Lung (tissue), 12 donors: ENCODE measurements around the gene SLC46A1. TPM values are rescaled to one million over a fixed set of nuclear protein-coding genes. Genes with fewer than 3 reads are reported as not detected.

Source experiments
- ATAC-seq: fragments of 200-7000 bp; cut with Tn5 transposase; one replicate; pipeline ENCODE4 v1.9.1; 2020; ENCODE audit warnings: moderate number of reproducible peaks; ENCODE audit not compliant: insufficient read depth, low FRiP score
- DNase-seq, 3 donors: peaks; one replicate each; pipeline ENCODE4 v3.0.0-alpha.2; 2013 to 2017
- H3K27ac ChIP-seq, 2 donors: one replicate each; pipeline ENCODE4 v1.5.1; 2013; ENCODE audit warnings: mild to moderate bottlenecking in 2 of 2, moderate library complexity in 2 of 2, control low read depth in 1 of 2, inconsistent platforms in 1 of 2, low read depth in 1 of 2, low read length in 1 of 2
- H3K27me3 ChIP-seq, 3 donors: one replicate each; pipeline ENCODE4 v1.5.1; 2013; ENCODE audit warnings: low read length in 2 of 3; ENCODE audit not compliant: control insufficient read depth in 3 of 3, insufficient read depth in 3 of 3
- H3K36me3 ChIP-seq, 4 donors: one replicate each; pipeline ENCODE4 v1.5.1; 2013; ENCODE audit warnings: low read length in 4 of 4, mild to moderate bottlenecking in 1 of 4, moderate library complexity in 1 of 4; ENCODE audit not compliant: control insufficient read depth in 4 of 4, insufficient read depth in 4 of 4
- H3K4me1 ChIP-seq, 5 donors: one replicate each; pipeline ENCODE4 v1.5.1; 2013; ENCODE audit warnings: low read length in 5 of 5, mild to moderate bottlenecking in 2 of 5, moderate library complexity in 1 of 5; ENCODE audit not compliant: control insufficient read depth in 5 of 5, insufficient read depth in 5 of 5
- H3K4me3 ChIP-seq: one replicate; pipeline ENCODE4 v1.5.1; 2013; ENCODE audit warnings: mild to moderate bottlenecking, control low read depth, moderate library complexity
- H3K9ac ChIP-seq, 2 donors: one replicate each; pipeline ENCODE4 v1.5.1; 2013; ENCODE audit warnings: low read length in 2 of 2, control low read depth in 1 of 2; ENCODE audit not compliant: insufficient read depth in 1 of 2
- H3K9me3 ChIP-seq, 4 donors: one replicate each; pipeline ENCODE4 v1.5.1; 2013; ENCODE audit warnings: low read length in 3 of 4, mild to moderate bottlenecking in 1 of 4, moderate library complexity in 1 of 4; ENCODE audit not compliant: control insufficient read depth in 4 of 4, insufficient read depth in 3 of 4
- WGBS, 2 donors: extraction: QIAGEN DNeasy Blood & Tissue Kit; methylation state at CpG; one replicate each; pipeline ENCODE4 v1.1.7; 2013; 5-methylcytosine and 5-hydroxymethylcytosine counted together
- polyA plus RNA-seq, 2 donors: library from polyadenylated mRNA; stranded (reverse); fragments of 200-250 nt; gene quantifications; one replicate each; pipeline ENCODE4 v1.2.1, GENCODE V29; 2013
- total RNA-seq, 2 donors: library from RNA; depleted of rRNA in 1 of 2; stranded (reverse); fragments of >200 nt in 1 of 2; gene quantifications; one replicate each; pipeline ENCODE4 v1.2.1, GENCODE V29; 2014 to 2021
- TF ChIP-seq, protein P1 (sequence below): IDR thresholded peaks from 2 replicates; pipeline ENCODE4 v1.5.1; 2012; ENCODE audit warnings: mild to moderate bottlenecking; ENCODE audit errors: control extremely low read depth, extremely low read depth
- donor health status: control.
- donor health status: control.
- donor health status: Bipolar disorder and iron deficiency.
- donor health status: healthy.
- donor health status: DM: yes; HTN: yes; CAD: no.

Gene SLC46A1
- total and polyA plus RNA-seq, 4 donors: 4.6 to 23.8 (median 9.4) TPM

DNA sequence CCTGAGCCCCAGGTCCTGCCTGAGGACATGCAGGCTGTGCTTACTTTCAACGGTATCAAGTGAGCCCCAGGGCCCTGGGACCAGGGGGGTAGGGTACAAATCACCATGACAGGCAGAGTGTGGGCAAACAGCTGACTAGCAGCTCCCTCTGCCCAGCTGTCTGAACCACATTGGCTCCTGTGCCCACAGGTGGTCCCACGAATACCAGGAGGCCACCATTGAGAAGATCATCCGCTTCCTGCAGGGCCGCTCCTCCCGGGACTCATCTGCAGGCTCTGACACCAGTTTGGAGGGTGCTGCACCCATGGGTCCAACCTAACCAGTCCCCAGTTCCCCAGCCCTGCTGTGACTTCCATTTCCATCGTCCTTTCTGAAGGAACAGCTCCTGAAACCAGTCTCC, 10.0 kb downstream of the SLC46A1 start:
- Histone ChIP-seq H3K27me3 (no peaks in the 10 kb centered on the region), H3K36me3 (peaks cover 0 to 32% (median 3%) of the 10 kb centered on the region in 4 donors), H3K9ac (no peak overlapping the region), H3K4me3 (no peak overlapping the region), H3K27ac (no peak overlapping the region), H3K4me1 (no peaks in the 10 kb centered on the region), H3K9me3 (no peaks in the 10 kb centered on the region)
- 89 to 95% methylated on average over 6 of the region's 6 CpGs for WGBS, 2 donors
- ATAC-seq (no peak), DNase-seq (no peak)
- TF ChIP-seq, protein P1, sequence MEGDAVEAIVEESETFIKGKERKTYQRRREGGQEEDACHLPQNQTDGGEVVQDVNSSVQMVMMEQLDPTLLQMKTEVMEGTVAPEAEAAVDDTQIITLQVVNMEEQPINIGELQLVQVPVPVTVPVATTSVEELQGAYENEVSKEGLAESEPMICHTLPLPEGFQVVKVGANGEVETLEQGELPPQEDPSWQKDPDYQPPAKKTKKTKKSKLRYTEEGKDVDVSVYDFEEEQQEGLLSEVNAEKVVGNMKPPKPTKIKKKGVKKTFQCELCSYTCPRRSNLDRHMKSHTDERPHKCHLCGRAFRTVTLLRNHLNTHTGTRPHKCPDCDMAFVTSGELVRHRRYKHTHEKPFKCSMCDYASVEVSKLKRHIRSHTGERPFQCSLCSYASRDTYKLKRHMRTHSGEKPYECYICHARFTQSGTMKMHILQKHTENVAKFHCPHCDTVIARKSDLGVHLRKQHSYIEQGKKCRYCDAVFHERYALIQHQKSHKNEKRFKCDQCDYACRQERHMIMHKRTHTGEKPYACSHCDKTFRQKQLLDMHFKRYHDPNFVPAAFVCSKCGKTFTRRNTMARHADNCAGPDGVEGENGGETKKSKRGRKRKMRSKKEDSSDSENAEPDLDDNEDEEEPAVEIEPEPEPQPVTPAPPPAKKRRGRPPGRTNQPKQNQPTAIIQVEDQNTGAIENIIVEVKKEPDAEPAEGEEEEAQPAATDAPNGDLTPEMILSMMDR: no peak

DNA sequence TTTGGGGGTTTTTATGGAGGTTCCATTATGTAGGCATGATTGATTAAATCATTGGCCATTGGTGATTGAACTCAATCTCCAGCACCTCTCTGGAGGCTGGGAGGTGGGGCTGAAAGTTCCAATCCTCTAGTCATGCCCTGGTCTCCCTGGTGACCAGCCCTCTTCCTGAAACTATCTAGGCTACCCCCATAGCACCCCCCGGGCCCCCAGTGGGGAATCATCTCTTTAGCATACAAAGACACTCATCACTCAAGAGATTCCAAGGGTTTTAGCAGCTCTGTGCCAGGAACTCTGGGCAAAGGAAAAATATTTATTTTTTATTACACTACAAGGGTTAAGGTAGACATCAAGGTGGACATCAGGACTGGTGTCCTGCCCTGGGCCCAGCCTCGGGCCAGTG, 10.6 kb downstream of the SLC46A1 start:
- no peak for ATAC-seq
- no peaks in the 10 kb centered on the region for H3K9me3 ChIP-seq
- no peak overlapping the region for H3K9ac ChIP-seq
- TF ChIP-seq, protein P1: no peak
- H3K36me3 ChIP-seq: peaks cover 0 to 32% (median 5%) of the 10 kb centered on the region in 4 donors
- no peak overlapping the region for H3K4me3 ChIP-seq
- H3K27ac ChIP-seq: no peak overlapping the region
- H3K27me3 ChIP-seq: no peaks in the 10 kb centered on the region
- no peak for DNase-seq
- 62 to 82% methylated on average over 2 of the region's 2 CpGs for WGBS, 2 donors
- no peaks in the 10 kb centered on the region for H3K4me1 ChIP-seq

DNA sequence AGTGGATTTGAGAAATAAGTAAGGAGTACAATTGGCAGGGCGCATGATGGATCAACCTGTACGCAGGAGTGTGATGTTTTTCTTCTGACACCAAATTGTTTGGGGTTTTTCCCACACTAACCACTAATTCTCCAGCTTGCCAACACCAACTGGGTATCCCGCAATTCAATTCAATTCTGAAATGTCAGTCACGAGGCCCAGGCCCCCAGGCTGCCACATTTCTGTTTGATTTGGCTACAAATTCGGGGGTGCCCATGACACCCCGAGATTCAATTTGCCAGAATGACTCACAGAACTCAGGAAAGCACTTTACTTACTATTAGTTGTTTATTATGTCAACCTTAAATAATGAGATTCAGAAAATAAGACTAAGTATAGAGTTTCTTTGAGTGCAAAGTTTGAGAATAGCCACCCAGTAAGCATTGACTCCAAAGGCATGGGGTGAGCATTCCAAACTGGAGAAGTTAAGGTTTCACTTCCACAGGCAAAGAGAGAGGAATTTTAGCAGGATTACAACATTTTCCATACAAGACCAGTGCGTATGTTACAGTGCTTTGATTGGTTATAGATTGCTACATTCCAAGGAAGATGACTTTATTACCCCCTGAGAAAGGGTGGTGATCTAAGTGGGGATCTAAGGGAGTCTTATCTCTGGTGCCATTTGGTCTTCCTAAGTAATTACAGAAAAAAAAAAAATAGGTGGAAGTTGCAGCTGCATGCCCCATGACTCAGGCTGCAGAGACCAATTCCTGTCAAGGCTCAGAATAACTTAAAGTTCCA, 11.5 kb downstream of the SLC46A1 start:
- ATAC-seq (no peak), DNase-seq (no peak)
- H3K4me3 ChIP-seq: no peak overlapping the region
- H3K9me3 ChIP-seq: no peaks in the 10 kb centered on the region
- H3K9ac ChIP-seq: no peak overlapping the region
- no peaks in the 10 kb centered on the region for H3K4me1 ChIP-seq
- WGBS, 2 donors: 84 to 90% methylated on average over 7 of the region's 7 CpGs
- H3K27ac ChIP-seq: no peak overlapping the region
- TF ChIP-seq, protein P1: no peak
- H3K36me3 ChIP-seq: peaks cover 0 to 35% (median 9%) of the 10 kb centered on the region in 4 donors
- no peaks in the 10 kb centered on the region for H3K27me3 ChIP-seq

DNA sequence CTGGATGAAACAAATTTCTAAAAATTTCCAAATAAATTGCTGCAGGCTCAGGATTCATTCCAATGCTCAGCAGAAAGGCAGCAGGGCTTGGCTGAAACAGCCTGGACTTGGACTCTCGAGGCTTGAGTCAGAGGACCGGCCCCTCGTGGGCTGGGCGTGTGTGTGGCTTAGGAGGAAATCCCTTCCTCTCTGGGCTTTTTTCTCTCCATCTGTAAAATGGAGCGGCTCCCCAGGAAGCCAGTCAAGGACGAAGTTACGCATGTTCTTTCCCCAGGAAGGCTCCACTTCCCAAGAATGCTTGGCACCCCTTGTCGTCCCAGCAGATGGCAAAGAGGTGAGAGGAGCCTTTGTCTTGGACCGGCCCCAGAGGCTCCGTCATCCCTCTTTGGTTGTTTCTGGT, 13.5 kb downstream of the SLC46A1 start:
- peaks cover 0 to 38% (median 9%) of the 10 kb centered on the region in 4 donors for H3K36me3 ChIP-seq
- no peaks in the 10 kb centered on the region for H3K27me3 ChIP-seq
- ATAC-seq: no peak
- no peak overlapping the region for H3K4me3 ChIP-seq
- no peaks in the 10 kb centered on the region for H3K9me3 ChIP-seq
- H3K27ac ChIP-seq: no peak overlapping the region
- TF ChIP-seq, protein P1: no peak
- 80 to 84% methylated on average over 10 of the region's 10 CpGs for WGBS, 2 donors
- no peaks in the 10 kb centered on the region for H3K4me1 ChIP-seq
- H3K9ac ChIP-seq: no peak overlapping the region
- DNase-seq: no peak
